Measurements from ENCODE around the gene CD22. TPM values are rescaled to one million over a fixed set of nuclear protein-coding genes. Genes with fewer than 3 reads are reported as not detected.
A peak's percentile ranks its signal among the peaks of the same experiment; 100 is the strongest.

Gene CD22
- total and polyA plus RNA-seq, 2 of the 13 experiments (the other 11 are each of a cell fraction or from before 2014, with no cell fraction given) = 0.71 to 1.7 TPM

DNA sequence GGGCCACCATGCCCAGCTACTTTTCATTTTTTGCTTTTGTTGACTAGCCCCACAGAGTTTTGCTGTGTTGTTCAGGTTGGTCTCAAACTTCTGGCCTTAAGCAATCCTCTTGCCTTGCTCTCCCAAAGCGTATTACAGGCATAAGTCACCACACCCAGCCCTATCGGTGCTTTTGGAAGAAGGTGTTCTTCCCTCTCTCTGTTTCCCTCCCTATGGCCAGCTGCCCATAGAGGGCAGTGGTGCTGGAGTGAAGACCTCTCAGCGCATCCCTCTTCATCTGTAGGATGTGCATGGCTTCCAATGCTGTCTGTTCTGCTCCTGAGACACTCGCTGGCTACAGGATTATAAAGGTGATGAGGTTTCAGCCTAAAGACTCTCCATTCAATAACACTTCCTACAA lies 1.3 kb upstream of the CD22 start (continued):
- TF ChIP-seq, protein P1, sequence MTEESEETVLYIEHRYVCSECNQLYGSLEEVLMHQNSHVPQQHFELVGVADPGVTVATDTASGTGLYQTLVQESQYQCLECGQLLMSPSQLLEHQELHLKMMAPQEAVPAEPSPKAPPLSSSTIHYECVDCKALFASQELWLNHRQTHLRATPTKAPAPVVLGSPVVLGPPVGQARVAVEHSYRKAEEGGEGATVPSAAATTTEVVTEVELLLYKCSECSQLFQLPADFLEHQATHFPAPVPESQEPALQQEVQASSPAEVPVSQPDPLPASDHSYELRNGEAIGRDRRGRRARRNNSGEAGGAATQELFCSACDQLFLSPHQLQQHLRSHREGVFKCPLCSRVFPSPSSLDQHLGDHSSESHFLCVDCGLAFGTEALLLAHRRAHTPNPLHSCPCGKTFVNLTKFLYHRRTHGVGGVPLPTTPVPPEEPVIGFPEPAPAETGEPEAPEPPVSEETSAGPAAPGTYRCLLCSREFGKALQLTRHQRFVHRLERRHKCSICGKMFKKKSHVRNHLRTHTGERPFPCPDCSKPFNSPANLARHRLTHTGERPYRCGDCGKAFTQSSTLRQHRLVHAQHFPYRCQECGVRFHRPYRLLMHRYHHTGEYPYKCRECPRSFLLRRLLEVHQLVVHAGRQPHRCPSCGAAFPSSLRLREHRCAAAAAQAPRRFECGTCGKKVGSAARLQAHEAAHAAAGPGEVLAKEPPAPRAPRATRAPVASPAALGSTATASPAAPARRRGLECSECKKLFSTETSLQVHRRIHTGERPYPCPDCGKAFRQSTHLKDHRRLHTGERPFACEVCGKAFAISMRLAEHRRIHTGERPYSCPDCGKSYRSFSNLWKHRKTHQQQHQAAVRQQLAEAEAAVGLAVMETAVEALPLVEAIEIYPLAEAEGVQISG (CRISPR knock-in tag; IDR thresholded peaks at IDR 0.05) = peak; percentile 19; the same call in 1 of the 2 replicates
- TF ChIP-seq ZNF761 (CRISPR knock-in tag; conservative IDR thresholded peaks at IDR 0.05) = no peak
- TF ChIP-seq ZNF550 (CRISPR knock-in tag; IDR thresholded peaks at IDR 0.05; ENCODE audit: borderline replicate concordance) = no peak
- TF ChIP-seq NR1H2 (CRISPR knock-in tag; IDR thresholded peaks at IDR 0.05; ENCODE audit: borderline replicate concordance, low read depth) = no peak
- peak; percentile 59 for TF ChIP-seq STAG1 (CRISPR knock-in tag; IDR thresholded peaks at IDR 0.05)
- TF ChIP-seq HMG20B (CRISPR knock-in tag; conservative IDR thresholded peaks at IDR 0.05) = no peak
- TF ChIP-seq, protein P2, sequence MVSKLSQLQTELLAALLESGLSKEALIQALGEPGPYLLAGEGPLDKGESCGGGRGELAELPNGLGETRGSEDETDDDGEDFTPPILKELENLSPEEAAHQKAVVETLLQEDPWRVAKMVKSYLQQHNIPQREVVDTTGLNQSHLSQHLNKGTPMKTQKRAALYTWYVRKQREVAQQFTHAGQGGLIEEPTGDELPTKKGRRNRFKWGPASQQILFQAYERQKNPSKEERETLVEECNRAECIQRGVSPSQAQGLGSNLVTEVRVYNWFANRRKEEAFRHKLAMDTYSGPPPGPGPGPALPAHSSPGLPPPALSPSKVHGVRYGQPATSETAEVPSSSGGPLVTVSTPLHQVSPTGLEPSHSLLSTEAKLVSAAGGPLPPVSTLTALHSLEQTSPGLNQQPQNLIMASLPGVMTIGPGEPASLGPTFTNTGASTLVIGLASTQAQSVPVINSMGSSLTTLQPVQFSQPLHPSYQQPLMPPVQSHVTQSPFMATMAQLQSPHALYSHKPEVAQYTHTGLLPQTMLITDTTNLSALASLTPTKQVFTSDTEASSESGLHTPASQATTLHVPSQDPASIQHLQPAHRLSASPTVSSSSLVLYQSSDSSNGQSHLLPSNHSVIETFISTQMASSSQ (IDR thresholded peaks at IDR 0.05; ENCODE audit: low read depth) = no peak
- TF ChIP-seq, protein P2 (CRISPR knock-in tag; IDR thresholded peaks at IDR 0.05; ENCODE audit: borderline replicate concordance) = no peak
- TF ChIP-seq, protein P3, sequence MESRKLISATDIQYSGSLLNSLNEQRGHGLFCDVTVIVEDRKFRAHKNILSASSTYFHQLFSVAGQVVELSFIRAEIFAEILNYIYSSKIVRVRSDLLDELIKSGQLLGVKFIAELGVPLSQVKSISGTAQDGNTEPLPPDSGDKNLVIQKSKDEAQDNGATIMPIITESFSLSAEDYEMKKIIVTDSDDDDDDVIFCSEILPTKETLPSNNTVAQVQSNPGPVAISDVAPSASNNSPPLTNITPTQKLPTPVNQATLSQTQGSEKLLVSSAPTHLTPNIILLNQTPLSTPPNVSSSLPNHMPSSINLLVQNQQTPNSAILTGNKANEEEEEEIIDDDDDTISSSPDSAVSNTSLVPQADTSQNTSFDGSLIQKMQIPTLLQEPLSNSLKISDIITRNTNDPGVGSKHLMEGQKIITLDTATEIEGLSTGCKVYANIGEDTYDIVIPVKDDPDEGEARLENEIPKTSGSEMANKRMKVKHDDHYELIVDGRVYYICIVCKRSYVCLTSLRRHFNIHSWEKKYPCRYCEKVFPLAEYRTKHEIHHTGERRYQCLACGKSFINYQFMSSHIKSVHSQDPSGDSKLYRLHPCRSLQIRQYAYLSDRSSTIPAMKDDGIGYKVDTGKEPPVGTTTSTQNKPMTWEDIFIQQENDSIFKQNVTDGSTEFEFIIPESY (CRISPR knock-in tag; IDR thresholded peaks at IDR 0.05) = peak; percentile 50; the same call in 1 of the 2 replicates
- TF ChIP-seq ARNT (IDR thresholded peaks at IDR 0.05) = no peak

Data from HepG2 (cell line).